Measurements from ENCODE around the gene ZNF362. TPM values are rescaled to one million over a fixed set of nuclear protein-coding genes. Genes with fewer than 3 reads are reported as not detected.

Gene ZNF362
- total RNA-seq, 2 experiments from 2014 or later = 24.7 to 26.6 TPM

GRCh38 chr1:33254491-33254890 lies 1.8 kb upstream of the ZNF362 start:
- no peaks in the 10 kb centered on the region for H3K9me3 Mint-ChIP-seq
- no peak for DNase-seq
- POLR2A ChIA-PET = interaction anchor here (1.3 to 1.4 kb wide), 2 partner anchors 73 to 144 kb away, joined by 4 to 10 read pairs; partner anchors contain the start of gene TRIM62
- H3K4me1 ChIP-seq (ENCODE audit: insufficient read depth, low read length) = peaks cover 29% of the 10 kb centered on the region
- H3K4me3 Mint-ChIP-seq = peak overlapping the region; percentile 81
- H3K36me3 Mint-ChIP-seq (ENCODE audit: low read depth) = peaks cover 8% of the 10 kb centered on the region
- H3K36me3 ChIP-seq (ENCODE audit: insufficient read depth, low read length) = no peaks in the 10 kb centered on the region
- H3K4me3 ChIP-seq (ENCODE audit: low read length) = no peak overlapping the region
- no peaks in the 10 kb centered on the region for H3K9me3 ChIP-seq (ENCODE audit: control insufficient read depth in 1 of 2, insufficient read depth in 1 of 2, low read length in 2 of 2)
- peaks cover 24% of the 10 kb centered on the region for H3K4me1 Mint-ChIP-seq (ENCODE audit: low read depth)
- peaks cover 10% of the 10 kb centered on the region for H3K27me3 Mint-ChIP-seq
- CTCF ChIA-PET = no interaction called here
- H3K27ac Mint-ChIP-seq = peak overlapping the region; percentile 80
- intact Hi-C loops (cut with DNase I, micrococcal nuclease) = loop anchor here in 1 of 2 experiments (5.0 kb wide), 2 partner anchors 72 to 127 kb away; partner anchors contain the start of gene TRIM62
- ATAC-seq (ENCODE audit: poor library complexity) = no peak
- no peaks in the 10 kb centered on the region for H3K27me3 ChIP-seq (ENCODE audit: control insufficient read depth in 1 of 2, insufficient read depth in 2 of 2, low read length in 2 of 2)
- TF ChIP-seq, protein P1, sequence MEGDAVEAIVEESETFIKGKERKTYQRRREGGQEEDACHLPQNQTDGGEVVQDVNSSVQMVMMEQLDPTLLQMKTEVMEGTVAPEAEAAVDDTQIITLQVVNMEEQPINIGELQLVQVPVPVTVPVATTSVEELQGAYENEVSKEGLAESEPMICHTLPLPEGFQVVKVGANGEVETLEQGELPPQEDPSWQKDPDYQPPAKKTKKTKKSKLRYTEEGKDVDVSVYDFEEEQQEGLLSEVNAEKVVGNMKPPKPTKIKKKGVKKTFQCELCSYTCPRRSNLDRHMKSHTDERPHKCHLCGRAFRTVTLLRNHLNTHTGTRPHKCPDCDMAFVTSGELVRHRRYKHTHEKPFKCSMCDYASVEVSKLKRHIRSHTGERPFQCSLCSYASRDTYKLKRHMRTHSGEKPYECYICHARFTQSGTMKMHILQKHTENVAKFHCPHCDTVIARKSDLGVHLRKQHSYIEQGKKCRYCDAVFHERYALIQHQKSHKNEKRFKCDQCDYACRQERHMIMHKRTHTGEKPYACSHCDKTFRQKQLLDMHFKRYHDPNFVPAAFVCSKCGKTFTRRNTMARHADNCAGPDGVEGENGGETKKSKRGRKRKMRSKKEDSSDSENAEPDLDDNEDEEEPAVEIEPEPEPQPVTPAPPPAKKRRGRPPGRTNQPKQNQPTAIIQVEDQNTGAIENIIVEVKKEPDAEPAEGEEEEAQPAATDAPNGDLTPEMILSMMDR (IDR thresholded peaks at IDR 0.05) = no peak
- H3K27ac ChIP-seq (ENCODE audit: low read depth in 1 of 2, low read length in 2 of 2) = no peak overlapping the region

DNA sequence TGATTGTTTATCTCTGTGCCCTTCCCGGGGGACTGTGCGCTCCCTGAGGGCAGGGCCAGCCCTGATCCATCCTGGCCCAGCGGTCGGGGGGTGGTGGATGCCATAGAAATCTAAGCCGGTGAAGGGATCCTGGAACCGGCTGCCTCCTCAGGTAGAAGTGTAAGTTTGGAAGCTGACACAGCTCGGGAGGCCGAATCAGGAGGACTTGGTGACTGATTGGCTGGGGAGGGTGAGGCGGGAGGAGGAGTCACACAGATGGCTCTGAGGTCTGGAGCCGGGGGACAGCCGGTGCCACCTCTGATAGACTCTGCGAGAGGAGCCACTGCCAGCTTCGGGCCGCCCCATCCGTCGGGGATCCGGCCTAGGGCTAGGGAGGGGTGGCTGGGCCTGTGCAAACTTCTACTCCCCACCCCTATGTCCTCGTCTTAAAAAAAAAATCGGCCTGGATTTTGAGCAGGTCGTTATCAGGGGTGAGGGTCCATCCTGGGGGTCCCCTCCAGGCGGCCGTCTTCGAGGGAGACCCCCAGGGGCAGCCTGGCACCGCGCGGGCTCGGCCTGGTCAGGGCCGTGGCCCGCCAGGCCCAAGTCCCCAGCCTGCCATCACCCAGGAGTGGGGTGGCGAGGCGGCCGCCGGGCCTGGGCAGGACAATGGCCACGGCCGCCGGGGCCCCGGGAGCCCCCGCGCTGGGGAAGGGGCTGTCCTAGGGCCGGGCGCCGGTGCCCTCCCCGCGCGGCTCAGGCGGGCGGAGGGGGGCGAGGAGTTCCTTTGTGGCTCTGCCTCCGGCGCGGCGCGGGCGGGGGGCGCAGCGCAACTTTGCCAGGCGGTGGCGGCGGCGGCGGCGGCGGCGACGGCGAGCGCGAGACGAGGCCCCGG lies 708 bp upstream of the ZNF362 start:
- H3K27me3 Mint-ChIP-seq = peaks cover 6% of the 10 kb centered on the region
- Histone ChIP-seq H3K36me3 (ENCODE audit: insufficient read depth, low read length) (peaks cover 5% of the 10 kb centered on the region), H3K4me1 (ENCODE audit: insufficient read depth, low read length) (peaks cover 40% of the 10 kb centered on the region), H3K4me3 (ENCODE audit: low read length) (peak overlapping the region; percentile 35), H3K27me3 (ENCODE audit: control insufficient read depth in 1 of 2, insufficient read depth in 2 of 2, low read length in 2 of 2) (no peaks in the 10 kb centered on the region), H3K27ac (ENCODE audit: low read depth in 1 of 2, low read length in 2 of 2) (peak overlapping the region in 1 of 2 donors; percentile 18), H3K9me3 (ENCODE audit: control insufficient read depth in 1 of 2, insufficient read depth in 1 of 2, low read length in 2 of 2) (no peaks in the 10 kb centered on the region)
- intact Hi-C loops (cut with DNase I, micrococcal nuclease) = loop anchor here in 1 of 2 experiments (5.0 kb wide), 1 partner anchor 128 kb away; no protein-coding TSS in a partner anchor
- peak; percentile 15 to 70 (median 37) for DNase-seq
- peak; percentile 41 for ATAC-seq (ENCODE audit: poor library complexity)
- TF ChIP-seq, protein P1 (IDR thresholded peaks at IDR 0.05) = no peak
- H3K27ac Mint-ChIP-seq = peak overlapping the region; percentile 80
- H3K4me3 Mint-ChIP-seq = peak overlapping the region; percentile 81
- H3K36me3 Mint-ChIP-seq (ENCODE audit: low read depth) = peaks cover 9% of the 10 kb centered on the region
- no peaks in the 10 kb centered on the region for H3K9me3 Mint-ChIP-seq
- POLR2A ChIA-PET = interaction anchor here (0.6 to 1.4 kb wide), 6 partner anchors 40 to 1318 kb away, joined by 3 to 10 read pairs (median 4); partner anchors contain the start of genes PTP4A2 and TRIM62
- CTCF ChIA-PET = interaction anchor here (0.7 kb wide), 1 partner anchor 128 kb away, joined by 3 read pairs; no protein-coding TSS in a partner anchor
- H3K4me1 Mint-ChIP-seq (ENCODE audit: low read depth) = peaks cover 32% of the 10 kb centered on the region

GRCh38 chr1:33256221-33256470 lies 146 bp upstream of the ZNF362 start:
- DNase-seq (no peak), ATAC-seq (ENCODE audit: poor library complexity) (no peak)
- peaks cover 9% of the 10 kb centered on the region for H3K36me3 Mint-ChIP-seq (ENCODE audit: low read depth)
- peaks cover 4% of the 10 kb centered on the region for H3K27me3 Mint-ChIP-seq
- CTCF ChIA-PET = no interaction called here
- Histone ChIP-seq H3K36me3 (ENCODE audit: insufficient read depth, low read length) (peaks cover 5% of the 10 kb centered on the region), H3K4me3 (ENCODE audit: low read length) (no peak overlapping the region), H3K4me1 (ENCODE audit: insufficient read depth, low read length) (peaks cover 42% of the 10 kb centered on the region), H3K9me3 (ENCODE audit: control insufficient read depth in 1 of 2, insufficient read depth in 1 of 2, low read length in 2 of 2) (no peaks in the 10 kb centered on the region), H3K27me3 (ENCODE audit: control insufficient read depth in 1 of 2, insufficient read depth in 2 of 2, low read length in 2 of 2) (no peaks in the 10 kb centered on the region), H3K27ac (ENCODE audit: low read depth in 1 of 2, low read length in 2 of 2) (no peak overlapping the region)
- POLR2A ChIA-PET = no interaction called here
- no peaks in the 10 kb centered on the region for H3K9me3 Mint-ChIP-seq
- intact Hi-C loops (cut with DNase I, micrococcal nuclease) = loop anchor here in 1 of 2 experiments (5.0 kb wide), 1 partner anchor 129 kb away; no protein-coding TSS in a partner anchor
- H3K4me3 Mint-ChIP-seq = no peak overlapping the region
- H3K4me1 Mint-ChIP-seq (ENCODE audit: low read depth) = peaks cover 34% of the 10 kb centered on the region
- TF ChIP-seq, protein P1 (IDR thresholded peaks at IDR 0.05) = no peak
- H3K27ac Mint-ChIP-seq = no peak overlapping the region
